Fibroblast of peridontal ligament (primary cell): Measurements from ENCODE around the gene SIGLEC8.
"Not testable (repeated sequence)": the region's sequence is repeated elsewhere in the genome, so short reads cannot be mapped to it uniquely, and the experiment has no call there.

Experiments used
- DNase-seq: peaks from one replicate; pipeline ENCODE4 v3.0.0-alpha.2; 2010; ENCODE audit errors: extremely low read depth

Gene SIGLEC8

GRCh38 chr19:51473009-51473707 is 14.9 kb upstream of the SIGLEC8 start:
- DNase-seq: peak; percentile 63

GRCh38 chr19:51472607-51473006 is 14.4 kb upstream of the SIGLEC8 start:
- DNase-seq: no peak

DNA sequence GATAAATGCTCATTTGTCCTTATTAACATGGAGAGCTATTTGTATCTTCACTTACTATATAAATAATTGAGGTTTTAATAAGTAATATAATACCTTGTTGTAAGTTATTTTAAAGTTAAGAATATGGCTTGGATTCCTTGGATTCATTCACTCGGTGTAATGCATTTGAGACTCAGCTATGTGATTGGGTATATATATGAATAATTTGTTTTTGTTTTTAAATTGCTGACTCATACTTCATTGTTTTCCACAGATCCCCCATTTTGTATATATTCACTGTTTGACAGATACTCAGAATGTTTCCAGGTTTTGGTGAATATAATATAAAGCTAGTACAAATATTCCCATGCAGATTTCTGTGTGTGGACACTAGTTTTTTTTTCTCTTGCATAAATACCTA is 13.3 kb upstream of the SIGLEC8 start:
- no peak for DNase-seq

- DNase-seq: no peak
These were observed 12.7 kb upstream of the SIGLEC8 start for GRCh38 chr19:51470966-51471365.

GRCh38 chr19:51469629-51470028 is 11.4 kb upstream of the SIGLEC8 start:
- DNase-seq: no peak

DNA sequence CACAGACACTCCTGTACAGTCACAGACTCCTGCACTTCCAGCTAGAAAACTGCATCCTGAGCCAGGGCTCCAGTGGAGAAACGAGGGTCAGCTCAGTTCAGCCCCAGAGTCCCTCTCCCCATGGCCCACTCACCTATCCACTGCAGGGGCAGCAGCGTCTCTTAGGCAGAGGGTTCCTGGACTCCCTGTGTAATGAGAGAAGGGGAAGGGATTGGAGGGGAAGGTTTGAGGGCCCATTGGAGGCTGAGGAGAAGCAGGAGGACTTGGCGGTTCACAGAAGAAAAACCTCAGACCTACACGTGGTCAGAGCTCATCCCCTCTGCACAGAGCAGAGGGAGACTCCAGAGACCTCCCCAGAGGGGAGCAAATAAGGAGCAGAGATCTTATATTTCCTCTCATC is 10.9 kb upstream of the SIGLEC8 start:
- no peak for DNase-seq

- DNase-seq: no peak
These were observed 10.3 kb upstream of the SIGLEC8 start for GRCh38 chr19:51468545-51468920.

GRCh38 chr19:51467864-51468544 is 9.8 kb upstream of the SIGLEC8 start:
- DNase-seq: no peak

- no peak for DNase-seq
These were observed 8.5 kb upstream of the SIGLEC8 start for GRCh38 chr19:51466723-51467122.

GRCh38 chr19:51463976-51464581 is 5.8 kb upstream of the SIGLEC8 start:
- not testable (repeated sequence) for DNase-seq

GRCh38 chr19:51462681-51463080 is 4.4 kb upstream of the SIGLEC8 start:
- no peak for DNase-seq

DNA sequence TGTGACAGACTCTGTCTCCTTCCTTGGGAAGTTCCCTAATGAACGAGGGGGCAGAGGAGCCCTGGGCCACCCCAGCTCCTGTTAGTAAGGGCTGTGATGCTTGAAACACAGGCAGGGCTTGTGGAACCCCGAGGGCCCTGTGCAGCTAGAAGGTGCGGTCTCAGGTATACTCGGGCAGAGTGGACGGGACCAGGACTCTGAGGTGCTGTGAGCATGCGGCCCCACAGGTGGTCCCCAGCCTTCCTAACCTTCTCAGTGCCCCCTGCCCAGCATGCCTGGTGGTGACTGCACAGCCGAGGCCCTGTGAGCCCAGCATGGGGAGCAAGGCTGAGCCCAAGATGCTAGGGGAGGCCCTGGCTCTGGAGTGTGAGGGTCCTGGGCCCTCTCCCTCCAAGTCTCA is 4.0 kb upstream of the SIGLEC8 start:
- DNase-seq: no peak

DNA sequence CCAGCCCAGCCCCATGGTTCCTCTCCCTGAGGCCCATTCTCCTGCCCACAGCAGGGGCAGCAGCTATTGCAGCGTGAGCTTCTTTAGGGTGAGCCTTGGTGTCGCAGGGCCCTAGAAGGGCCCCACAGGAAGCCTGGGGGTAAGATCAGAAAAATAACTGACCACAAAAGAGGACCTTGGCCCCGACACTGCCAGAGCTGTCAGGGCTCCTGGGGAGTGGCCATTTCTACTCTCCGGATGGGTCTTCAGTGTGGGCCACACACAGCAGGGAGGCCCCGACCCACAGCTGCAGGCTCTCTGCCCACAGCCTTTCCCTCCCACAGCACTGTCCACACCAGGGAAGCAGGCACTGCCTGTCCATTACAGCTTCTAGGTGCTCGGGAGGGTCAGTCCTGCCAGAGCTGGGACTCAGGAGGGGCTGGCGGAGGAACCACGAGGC is 3.5 kb upstream of the SIGLEC8 start:
- no peak for DNase-seq

DNA sequence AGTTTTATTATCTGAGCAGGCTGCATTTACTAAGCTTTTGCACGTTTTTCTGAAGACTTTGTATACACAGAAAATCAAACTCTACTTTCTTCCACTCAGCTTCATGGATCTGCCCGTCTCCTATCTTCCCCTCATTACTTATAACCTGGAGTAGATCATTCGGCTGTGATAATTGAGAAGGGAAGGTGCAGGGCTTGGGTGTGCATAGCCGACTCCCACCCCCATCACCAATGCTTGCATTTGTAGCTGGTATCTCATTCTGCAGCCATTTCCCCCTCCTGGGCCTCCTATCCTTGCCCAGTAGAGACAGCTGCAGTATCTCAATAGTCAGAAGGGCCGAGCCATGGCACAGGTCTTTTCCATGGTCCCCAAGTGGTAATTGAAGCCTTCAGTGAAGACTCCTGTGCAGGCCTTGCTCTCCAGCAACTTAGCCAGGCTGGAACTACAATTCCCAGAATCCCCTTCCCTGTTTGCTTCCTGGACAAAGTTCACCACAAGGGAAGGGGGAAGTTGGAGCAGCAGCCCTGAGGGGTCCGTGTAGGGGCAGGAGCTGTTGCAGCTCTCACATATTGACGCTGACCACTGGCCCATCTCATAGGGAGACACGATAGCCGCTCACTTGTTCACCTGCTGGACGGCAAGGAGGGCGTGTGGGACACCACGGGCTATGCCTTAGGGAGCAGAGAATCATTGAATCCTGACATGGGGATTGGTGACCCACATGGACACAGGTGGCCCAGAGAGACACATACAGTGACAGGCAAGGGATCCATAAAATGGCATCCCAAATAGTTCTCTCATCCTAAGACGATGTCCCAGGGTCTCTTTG is 2.1 kb upstream of the SIGLEC8 start:
- no peak for DNase-seq

DNA sequence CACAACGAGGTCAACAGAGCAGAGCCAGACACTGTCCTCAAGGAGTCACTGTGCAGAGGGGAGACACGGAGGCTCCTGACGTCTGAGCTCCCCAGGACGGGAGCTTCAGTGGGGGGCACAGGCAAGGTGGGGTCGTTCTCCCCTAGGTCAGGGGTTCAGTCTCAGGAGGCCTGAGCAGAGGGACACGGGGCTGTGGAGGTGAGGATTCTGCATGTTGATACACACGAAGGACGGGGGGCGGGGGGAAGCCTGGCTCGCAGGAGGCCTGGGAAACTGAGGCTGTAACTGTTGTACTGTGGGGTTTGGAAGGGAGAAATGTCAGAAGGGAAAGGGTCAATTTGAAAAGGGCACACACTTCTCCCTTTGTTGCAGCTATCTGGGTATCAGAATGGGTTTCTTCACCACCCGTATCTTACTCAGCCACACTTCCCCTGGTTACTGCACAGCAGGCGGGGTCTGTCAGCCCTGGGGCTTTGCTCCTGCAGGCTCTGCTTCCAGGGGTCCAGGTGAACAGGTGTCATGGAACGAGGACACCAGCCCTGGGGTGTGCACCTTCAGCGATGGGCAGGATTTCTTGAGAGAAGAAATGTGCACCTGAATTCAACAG is 748 bp upstream of the SIGLEC8 start:
- DNase-seq: no peak

GRCh38 chr19:51457351-51458013 is 772 bp downstream of the SIGLEC8 start:
- DNase-seq: no peak

GRCh38 chr19:51456541-51457290 is 1.5 kb downstream of the SIGLEC8 start:
- no peak for DNase-seq

- no peak for DNase-seq
These were observed 7.4 kb downstream of the SIGLEC8 start for GRCh38 chr19:51450730-51451307.

GRCh38 chr19:51448411-51449016 is 9.7 kb downstream of the SIGLEC8 start:
- no peak for DNase-seq

GRCh38 chr19:51448011-51448410 is 10.2 kb downstream of the SIGLEC8 start:
- DNase-seq: no peak
